HG02981 (cell line): ENCODE results near the gene FBXL13.
A peak's percentile ranks its signal among the peaks of the same experiment; 100 is the strongest.
"Not testable (repeated sequence)": the region's sequence is repeated elsewhere in the genome, so short reads cannot be mapped to it uniquely, and the experiment has no call there.

Experiments
- ATAC-seq: cut with Tn5 transposase; IDR thresholded peaks from one replicate; pipeline ENCODE4 v1.9.1; 2021; ENCODE audit warnings: mild to moderate bottlenecking, moderate library complexity; ENCODE audit not compliant: unreplicated experiment

The FBXL13 gene

GRCh38 chr7:102902052-102902451 lies 172.5 kb downstream of the FBXL13 start:
- ATAC-seq, result not testable (repeated sequence)

- ATAC-seq, result no peak
Measured at GRCh38 chr7:102898532-102898859, 176.1 kb downstream of the FBXL13 start.

- ATAC-seq, result no peak
Measured at GRCh38 chr7:102897856-102898531, 176.6 kb downstream of the FBXL13 start.

GRCh38 chr7:102897211-102897631 lies 177.4 kb downstream of the FBXL13 start:
- ATAC-seq, result no peak

GRCh38 chr7:102896585-102896984 lies 178.0 kb downstream of the FBXL13 start:
- no peak for ATAC-seq

GRCh38 chr7:102895602-102896001 lies 179.0 kb downstream of the FBXL13 start:
- no peak for ATAC-seq

GRCh38 chr7:102892631-102893278 lies 181.8 kb downstream of the FBXL13 start:
- ATAC-seq, result peak; percentile 56

- no peak for ATAC-seq
Measured at GRCh38 chr7:102891693-102892261, 182.8 kb downstream of the FBXL13 start.

- no peak for ATAC-seq
Measured at GRCh38 chr7:102890971-102891692, 183.5 kb downstream of the FBXL13 start.

- ATAC-seq, result no peak
Measured at GRCh38 chr7:102890292-102890970, 184.2 kb downstream of the FBXL13 start.

GRCh38 chr7:102889851-102890250 lies 184.7 kb downstream of the FBXL13 start:
- ATAC-seq, result no peak

GRCh38 chr7:102888561-102889233 lies 185.9 kb downstream of the FBXL13 start:
- ATAC-seq, result no peak

- no peak for ATAC-seq
Measured at GRCh38 chr7:102883098-102883860, 191.3 kb downstream of the FBXL13 start.

- no peak for ATAC-seq
Measured at GRCh38 chr7:102875700-102876295, 198.8 kb downstream of the FBXL13 start.

GRCh38 chr7:102874966-102875365 lies 199.6 kb downstream of the FBXL13 start:
- ATAC-seq, result no peak

GRCh38 chr7:102874166-102874829 lies 200.3 kb downstream of the FBXL13 start:
- peak; percentile 99 for ATAC-seq

GRCh38 chr7:102873470-102874165 lies 201.0 kb downstream of the FBXL13 start:
- ATAC-seq, result peak; percentile 24

- ATAC-seq, result no peak
Measured at GRCh38 chr7:102872460-102872859, 202.1 kb downstream of the FBXL13 start.
